DMS79 treated with DMSO at 0.1 percent for 48 hours (cell line): Measurements from ENCODE around the gene ARHGEF39.

ENCODE experiments used
- DNase-seq: peaks from one replicate; lab custom pipeline; 2025; lab: John Stamatoyannopoulos, UW

Gene ARHGEF39

GRCh38 chr9:35675204-35675603, 10.2 kb upstream of the ARHGEF39 start:
- DNase-seq = no peak

GRCh38 chr9:35674025-35674361, 9.0 kb upstream of the ARHGEF39 start:
- DNase-seq = no peak

GRCh38 chr9:35673132-35674024, 8.4 kb upstream of the ARHGEF39 start, which contains the start of gene CA9:
Gene CA9 (plus strand): TSS chr9:35673928. CDS start chr9:35673960, 32 bp downstream.
- peak; percentile 82 for DNase-seq

- DNase-seq = no peak
Observed at GRCh38 chr9:35669331-35670145, 4.5 kb upstream of the ARHGEF39 start.

- DNase-seq = no peak
Observed at GRCh38 chr9:35667939-35668338, 2.9 kb upstream of the ARHGEF39 start.

- no peak for DNase-seq
Observed at GRCh38 chr9:35666549-35666948, 1.6 kb upstream of the ARHGEF39 start.

- DNase-seq = no peak
Observed at GRCh38 chr9:35666045-35666444, 1.1 kb upstream of the ARHGEF39 start.

- peak; percentile 43 for DNase-seq
Observed at GRCh38 chr9:35665471-35665818, 450 bp upstream of the ARHGEF39 start.

- no peak for DNase-seq
Observed at GRCh38 chr9:35662437-35662836, 2.6 kb downstream of the ARHGEF39 start.

GRCh38 chr9:35661756-35662350, 3.1 kb downstream of the ARHGEF39 start:
- no peak for DNase-seq

GRCh38 chr9:35660966-35661415, 4.0 kb downstream of the ARHGEF39 start:
- DNase-seq = no peak

- no peak for DNase-seq
Observed at GRCh38 chr9:35659340-35659739, 5.7 kb downstream of the ARHGEF39 start.

GRCh38 chr9:35658968-35659220, 6.1 kb downstream of the ARHGEF39 start:
- DNase-seq = no peak

GRCh38 chr9:35658137-35658967, 6.6 kb downstream of the ARHGEF39 start, which contains the start of gene CCDC107:
Gene CCDC107 (plus strand): TSS chr9:35658292. CDS start chr9:35658380, 88 bp downstream.
- peak; percentile 94 for DNase-seq

- DNase-seq = peak; percentile 94
Observed at GRCh38 chr9:35657546-35658136, 7.4 kb downstream of the ARHGEF39 start, which contains the start of gene RMRP. Gene RMRP (minus strand): TSS chr9:35658019.

- peak; percentile 63 for DNase-seq
Observed at GRCh38 chr9:35656831-35657545, 8.0 kb downstream of the ARHGEF39 start.

- no peak for DNase-seq
Observed at GRCh38 chr9:35656348-35656747, 8.6 kb downstream of the ARHGEF39 start.

- no peak for DNase-seq
Observed at GRCh38 chr9:35653611-35654010, 11.4 kb downstream of the ARHGEF39 start.

- DNase-seq = no peak
Observed at GRCh38 chr9:35652829-35653209, 12.2 kb downstream of the ARHGEF39 start.

- DNase-seq = no peak
Observed at GRCh38 chr9:35651956-35652828, 12.8 kb downstream of the ARHGEF39 start.
